Large intestine (tissue), 3 donors: ENCODE results near the gene ALK. TPM values are rescaled to one million over a fixed set of nuclear protein-coding genes. Genes with fewer than 3 reads are reported as not detected.

Experiments
- DNase-seq, 2 donors: peaks; one replicate each; pipeline versions ENCODE4 v3.0.0 to v3.0.0-alpha.2; 2013
- H3K27ac ChIP-seq: one replicate; pipeline ENCODE4 v1.5.1; 2013; ENCODE audit warnings: low read length
- H3K27me3 ChIP-seq: 2 replicates; pipeline ENCODE4 v1.6.1; 2013; ENCODE audit warnings: low read length; ENCODE audit not compliant: control insufficient read depth, insufficient read depth
- H3K36me3 ChIP-seq: 2 replicates; pipeline ENCODE4 v1.6.1; 2013; ENCODE audit warnings: low read length; ENCODE audit not compliant: control insufficient read depth, insufficient read depth
- H3K4me1 ChIP-seq: one replicate; pipeline ENCODE4 v1.6.1; 2013; ENCODE audit warnings: low read length; ENCODE audit not compliant: control insufficient read depth, insufficient read depth
- H3K4me3 ChIP-seq: one replicate; pipeline ENCODE4 v1.5.1; 2013; ENCODE audit warnings: low read length
- H3K9me3 ChIP-seq: one replicate; pipeline ENCODE4 v1.6.1; 2013; ENCODE audit warnings: mild to moderate bottlenecking, low read depth, low read length, moderate library complexity; ENCODE audit not compliant: control insufficient read depth
- WGBS: methylation state at CpG from one replicate; pipeline ENCODE4 v1.1.5; 2013; ENCODE audit warnings: low lambda C conversion rate; ENCODE audit not compliant: insufficient coverage; 5-methylcytosine and 5-hydroxymethylcytosine counted together
- polyA plus RNA-seq: library from polyadenylated mRNA; unstranded; fragments of 120-200 nt; gene quantifications from one replicate; pipeline ENCODE4 v1.2.1, GENCODE V29; 2013

Gene ALK
- polyA plus RNA-seq, 1 donor, result 1.5 TPM

DNA sequence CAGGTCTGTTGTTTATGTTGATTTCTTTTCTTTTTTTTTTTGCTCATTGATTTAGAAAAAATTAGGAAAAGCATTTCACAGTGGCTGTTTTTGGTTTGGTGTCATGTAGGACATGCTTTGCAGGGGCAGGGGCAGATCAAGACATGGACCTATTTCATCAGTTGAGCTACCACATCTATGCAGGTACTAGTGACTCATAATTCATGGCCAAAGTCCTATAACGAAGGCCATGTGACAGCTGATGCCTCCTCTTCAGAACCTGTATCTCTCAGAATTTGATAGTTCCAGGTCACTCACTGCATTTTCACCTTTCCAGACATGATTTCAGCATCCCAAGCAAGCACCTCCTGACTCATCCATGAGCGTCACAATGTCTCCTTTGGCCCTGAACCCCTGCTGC lies 195.8 kb downstream of the ALK start:
- no peaks in the 10 kb centered on the region for H3K9me3 ChIP-seq
- H3K4me3 ChIP-seq, result no peak overlapping the region
- no peak overlapping the region for H3K27ac ChIP-seq
- WGBS, result no CpG with 5 or more reads among the region's 2 CpGs
- H3K4me1 ChIP-seq, result no peaks in the 10 kb centered on the region
- H3K36me3 ChIP-seq, result no peaks in the 10 kb centered on the region
- no peak for DNase-seq
- H3K27me3 ChIP-seq, result no peaks in the 10 kb centered on the region

GRCh38 chr2:29724282-29724681 lies 197.1 kb downstream of the ALK start:
- no peaks in the 10 kb centered on the region for H3K4me1 ChIP-seq
- H3K27me3 ChIP-seq, result no peaks in the 10 kb centered on the region
- H3K9me3 ChIP-seq, result no peaks in the 10 kb centered on the region
- no CpG with 5 or more reads among the region's 3 CpGs for WGBS
- no peaks in the 10 kb centered on the region for H3K36me3 ChIP-seq
- H3K27ac ChIP-seq, result no peak overlapping the region
- no peak overlapping the region for H3K4me3 ChIP-seq
- DNase-seq, result no peak

- Histone ChIP-seq H3K27me3 (no peaks in the 10 kb centered on the region), H3K27ac (no peak overlapping the region), H3K36me3 (no peaks in the 10 kb centered on the region), H3K4me3 (no peak overlapping the region), H3K9me3 (no peaks in the 10 kb centered on the region), H3K4me1 (no peaks in the 10 kb centered on the region)
- no peak for DNase-seq
- WGBS, result 0% methylated on average over 1 of the region's 7 CpGs
These were observed 198.0 kb downstream of the ALK start for GRCh38 chr2:29723255-29724001.

DNA sequence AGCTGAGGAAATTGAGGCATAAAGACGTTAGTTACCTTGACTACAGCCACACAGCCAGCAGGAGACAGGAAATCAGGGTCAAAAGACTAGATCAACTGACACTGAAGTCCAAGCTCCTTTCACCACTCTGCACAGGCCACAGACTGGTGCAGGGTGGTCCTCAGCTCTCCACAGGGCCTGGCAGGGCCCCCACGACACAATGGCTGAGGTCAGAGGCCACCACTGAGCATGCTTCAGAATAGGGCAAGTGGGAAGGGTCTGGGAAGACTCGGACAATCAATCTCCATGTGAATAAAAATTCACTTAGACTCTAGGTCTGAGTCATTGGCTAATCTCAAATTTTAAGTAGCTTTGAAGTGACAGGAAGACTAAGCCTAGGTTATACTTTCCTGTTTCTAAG lies 201.7 kb downstream of the ALK start:
- Histone ChIP-seq H3K27me3 (no peaks in the 10 kb centered on the region), H3K9me3 (no peaks in the 10 kb centered on the region), H3K4me3 (no peak overlapping the region), H3K4me1 (no peaks in the 10 kb centered on the region), H3K36me3 (no peaks in the 10 kb centered on the region), H3K27ac (no peak overlapping the region)
- DNase-seq, result no peak
- whole genome bisulfite sequencing, result no CpG with 5 or more reads among the region's 3 CpGs

- H3K9me3 ChIP-seq, result no peaks in the 10 kb centered on the region
- no peak overlapping the region for H3K27ac ChIP-seq
- no peak overlapping the region for H3K4me3 ChIP-seq
- DNase-seq, result no peak
- no peaks in the 10 kb centered on the region for H3K4me1 ChIP-seq
- no peaks in the 10 kb centered on the region for H3K27me3 ChIP-seq
- H3K36me3 ChIP-seq, result no peaks in the 10 kb centered on the region
- WGBS, result 60% methylated on average over 1 of the region's 5 CpGs
These were observed 203.2 kb downstream of the ALK start for GRCh38 chr2:29718076-29718686.

DNA sequence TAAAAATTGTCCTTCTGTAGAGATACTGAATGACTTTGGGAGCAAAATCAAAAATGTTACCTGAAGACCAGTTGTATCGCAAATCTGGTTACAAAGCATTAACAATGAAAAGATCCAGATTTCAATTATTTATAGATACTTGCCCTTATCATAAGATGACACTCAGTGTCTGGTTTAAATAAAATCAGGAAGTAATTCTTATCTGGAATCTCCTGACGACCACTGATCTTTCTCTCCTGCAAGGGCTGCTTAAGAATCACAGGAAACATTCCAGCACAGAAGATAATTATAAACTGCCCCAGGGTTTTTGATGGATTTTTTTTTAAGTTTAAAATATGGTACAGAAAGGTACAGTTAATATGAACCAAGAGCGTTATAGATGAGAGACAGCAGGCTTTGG lies 205.7 kb downstream of the ALK start:
- 60% methylated on average over 2 of the region's 3 CpGs for WGBS
- no peak for DNase-seq
- no peaks in the 10 kb centered on the region for H3K27me3 ChIP-seq
- no peaks in the 10 kb centered on the region for H3K4me1 ChIP-seq
- H3K4me3 ChIP-seq, result no peak overlapping the region
- no peaks in the 10 kb centered on the region for H3K9me3 ChIP-seq
- H3K27ac ChIP-seq, result no peak overlapping the region
- no peaks in the 10 kb centered on the region for H3K36me3 ChIP-seq

- no peaks in the 10 kb centered on the region for H3K4me1 ChIP-seq
- H3K9me3 ChIP-seq, result no peaks in the 10 kb centered on the region
- no peaks in the 10 kb centered on the region for H3K36me3 ChIP-seq
- no peaks in the 10 kb centered on the region for H3K27me3 ChIP-seq
- WGBS, result no CpG with 5 or more reads among the region's 4 CpGs
- no peak overlapping the region for H3K4me3 ChIP-seq
- no peak overlapping the region for H3K27ac ChIP-seq
- no peak for DNase-seq
These were observed 207.1 kb downstream of the ALK start for GRCh38 chr2:29714333-29714732.

GRCh38 chr2:29706171-29706720 lies 215.1 kb downstream of the ALK start:
- H3K36me3 ChIP-seq, result no peaks in the 10 kb centered on the region
- no CpG with 5 or more reads among the region's 4 CpGs for WGBS
- H3K27me3 ChIP-seq, result no peaks in the 10 kb centered on the region
- no peaks in the 10 kb centered on the region for H3K9me3 ChIP-seq
- H3K27ac ChIP-seq, result no peak overlapping the region
- no peaks in the 10 kb centered on the region for H3K4me1 ChIP-seq
- no peak overlapping the region for H3K4me3 ChIP-seq
- DNase-seq, result no peak

DNA sequence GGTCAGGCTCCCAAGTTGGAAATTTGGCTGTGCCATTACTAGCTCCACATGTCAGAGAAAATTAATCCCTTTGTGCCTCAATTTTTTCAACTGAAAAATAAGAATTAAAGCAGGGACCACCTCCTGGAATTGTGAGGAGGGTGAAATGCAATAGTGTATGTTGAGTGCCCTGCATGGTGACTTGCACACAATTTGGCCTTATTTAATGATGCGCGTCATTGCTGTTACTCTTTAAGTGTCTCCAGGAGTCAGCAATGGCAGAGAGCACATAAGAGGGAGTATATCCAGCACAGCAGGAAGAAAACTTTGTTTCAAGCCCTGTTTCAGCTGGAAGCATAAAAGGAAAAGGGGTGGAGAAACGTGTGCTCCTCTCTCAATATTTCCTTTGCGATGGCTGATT lies 215.8 kb downstream of the ALK start:
- WGBS, result 100% methylated on average over 2 of the region's 4 CpGs
- Histone ChIP-seq H3K27ac (no peak overlapping the region), H3K9me3 (no peaks in the 10 kb centered on the region), H3K27me3 (no peaks in the 10 kb centered on the region), H3K4me3 (no peak overlapping the region), H3K36me3 (no peaks in the 10 kb centered on the region), H3K4me1 (no peaks in the 10 kb centered on the region)
- no peak for DNase-seq

GRCh38 chr2:29703336-29703735 lies 218.1 kb downstream of the ALK start:
- Histone ChIP-seq H3K4me1 (no peaks in the 10 kb centered on the region), H3K27ac (no peak overlapping the region), H3K27me3 (no peaks in the 10 kb centered on the region), H3K9me3 (no peaks in the 10 kb centered on the region), H3K36me3 (no peaks in the 10 kb centered on the region), H3K4me3 (no peak overlapping the region)
- WGBS, result no CpG with 5 or more reads among the region's 1 CpG
- no peak for DNase-seq

DNA sequence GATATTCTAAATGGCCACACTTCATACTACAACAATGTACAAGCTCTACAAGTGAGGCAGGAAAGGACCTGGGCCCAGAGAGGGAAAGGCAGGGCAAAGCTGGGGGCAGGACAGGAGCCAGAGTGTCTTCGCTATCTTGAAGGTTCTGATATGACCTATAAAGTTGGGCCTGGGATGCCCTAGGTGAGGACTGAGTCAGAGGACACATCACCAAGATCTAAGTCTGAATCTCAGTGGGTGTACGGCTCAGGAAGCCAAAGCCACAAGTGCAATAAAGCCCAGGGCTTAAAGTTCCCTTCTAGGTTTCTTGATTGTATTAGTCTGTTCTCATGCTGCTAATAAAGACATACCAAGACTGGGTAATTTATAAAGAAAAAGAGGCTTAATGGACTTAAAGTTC lies 219.1 kb downstream of the ALK start:
- H3K4me3 ChIP-seq, result no peak overlapping the region
- no peaks in the 10 kb centered on the region for H3K27me3 ChIP-seq
- H3K4me1 ChIP-seq, result no peaks in the 10 kb centered on the region
- no peaks in the 10 kb centered on the region for H3K9me3 ChIP-seq
- no peak for DNase-seq
- H3K36me3 ChIP-seq, result no peaks in the 10 kb centered on the region
- H3K27ac ChIP-seq, result no peak overlapping the region
- no CpG with 5 or more reads among the region's 2 CpGs for WGBS
